Measurements from ENCODE around the gene ZC3H4. TPM values are rescaled to one million over a fixed set of nuclear protein-coding genes. Genes with fewer than 3 reads are reported as not detected.
"Not testable (repeated sequence)": the region's sequence is repeated elsewhere in the genome, so short reads cannot be mapped to it uniquely, and the experiment has no call there.

Gene ZC3H4
- total RNA-seq, 1 donor from 2014 or later, result 53.1 TPM

GRCh38 chr19:47143322-47144073, 29.9 kb upstream of the ZC3H4 start:
- Mint-ChIP-seq H3K9me3 (ENCODE audit: unreplicated experiment) (no peaks in the 10 kb centered on the region), H3K4me3 (ENCODE audit: unreplicated experiment) (no peak overlapping the region), H3K36me3 (ENCODE audit: unreplicated experiment) (peaks cover 25% of the 10 kb centered on the region), H3K27ac (ENCODE audit: unreplicated experiment) (no peak overlapping the region), H3K4me1 (ENCODE audit: unreplicated experiment) (peaks cover 22% of the 10 kb centered on the region), H3K27me3 (ENCODE audit: unreplicated experiment) (no peaks in the 10 kb centered on the region)
- TF ChIP-seq, protein P1, sequence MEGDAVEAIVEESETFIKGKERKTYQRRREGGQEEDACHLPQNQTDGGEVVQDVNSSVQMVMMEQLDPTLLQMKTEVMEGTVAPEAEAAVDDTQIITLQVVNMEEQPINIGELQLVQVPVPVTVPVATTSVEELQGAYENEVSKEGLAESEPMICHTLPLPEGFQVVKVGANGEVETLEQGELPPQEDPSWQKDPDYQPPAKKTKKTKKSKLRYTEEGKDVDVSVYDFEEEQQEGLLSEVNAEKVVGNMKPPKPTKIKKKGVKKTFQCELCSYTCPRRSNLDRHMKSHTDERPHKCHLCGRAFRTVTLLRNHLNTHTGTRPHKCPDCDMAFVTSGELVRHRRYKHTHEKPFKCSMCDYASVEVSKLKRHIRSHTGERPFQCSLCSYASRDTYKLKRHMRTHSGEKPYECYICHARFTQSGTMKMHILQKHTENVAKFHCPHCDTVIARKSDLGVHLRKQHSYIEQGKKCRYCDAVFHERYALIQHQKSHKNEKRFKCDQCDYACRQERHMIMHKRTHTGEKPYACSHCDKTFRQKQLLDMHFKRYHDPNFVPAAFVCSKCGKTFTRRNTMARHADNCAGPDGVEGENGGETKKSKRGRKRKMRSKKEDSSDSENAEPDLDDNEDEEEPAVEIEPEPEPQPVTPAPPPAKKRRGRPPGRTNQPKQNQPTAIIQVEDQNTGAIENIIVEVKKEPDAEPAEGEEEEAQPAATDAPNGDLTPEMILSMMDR (IDR thresholded peaks at IDR 0.05), result no peak
- DNase-seq (ENCODE audit: extremely low spot score, unreplicated experiment), result no peak

DNA sequence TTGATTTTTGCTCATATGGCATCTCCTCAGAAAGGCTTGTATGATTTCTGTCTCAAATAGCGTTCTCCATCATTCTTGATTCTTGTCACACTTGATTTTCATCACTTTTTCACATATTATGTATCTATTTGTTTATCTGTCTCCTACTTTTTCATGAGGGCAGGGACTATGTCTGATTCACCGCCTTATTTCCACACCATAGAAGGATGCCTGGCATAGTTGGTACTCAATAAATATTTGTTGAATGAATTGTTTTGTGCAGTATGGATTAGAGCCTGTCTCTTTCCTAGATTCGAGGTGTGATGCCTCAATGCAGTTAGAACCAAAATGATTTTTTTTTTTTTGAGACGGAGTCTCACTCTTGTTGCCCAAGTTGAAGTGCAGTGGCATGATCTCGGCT, 29.2 kb upstream of the ZC3H4 start:
- TF ChIP-seq, protein P1 (IDR thresholded peaks at IDR 0.05), result no peak
- H3K27me3 Mint-ChIP-seq (ENCODE audit: unreplicated experiment), result no peaks in the 10 kb centered on the region
- H3K36me3 Mint-ChIP-seq (ENCODE audit: unreplicated experiment), result peaks cover 19% of the 10 kb centered on the region
- peak overlapping the region; percentile 84 for H3K27ac Mint-ChIP-seq (ENCODE audit: unreplicated experiment)
- no peak for DNase-seq (ENCODE audit: extremely low spot score, unreplicated experiment)
- H3K4me3 Mint-ChIP-seq (ENCODE audit: unreplicated experiment), result no peak overlapping the region
- H3K9me3 Mint-ChIP-seq (ENCODE audit: unreplicated experiment), result no peaks in the 10 kb centered on the region
- H3K4me1 Mint-ChIP-seq (ENCODE audit: unreplicated experiment), result peaks cover 22% of the 10 kb centered on the region

- H3K27me3 Mint-ChIP-seq (ENCODE audit: unreplicated experiment), result no peaks in the 10 kb centered on the region
- peaks cover 22% of the 10 kb centered on the region for H3K4me1 Mint-ChIP-seq (ENCODE audit: unreplicated experiment)
- no peaks in the 10 kb centered on the region for H3K9me3 Mint-ChIP-seq (ENCODE audit: unreplicated experiment)
- peaks cover 15% of the 10 kb centered on the region for H3K36me3 Mint-ChIP-seq (ENCODE audit: unreplicated experiment)
- H3K27ac Mint-ChIP-seq (ENCODE audit: unreplicated experiment), result no peak overlapping the region
- no peak overlapping the region for H3K4me3 Mint-ChIP-seq (ENCODE audit: unreplicated experiment)
- no peak for DNase-seq (ENCODE audit: extremely low spot score, unreplicated experiment)
- TF ChIP-seq, protein P1 (IDR thresholded peaks at IDR 0.05), result no peak
These were observed 28.1 kb upstream of the ZC3H4 start for GRCh38 chr19:47141695-47142094.

DNA sequence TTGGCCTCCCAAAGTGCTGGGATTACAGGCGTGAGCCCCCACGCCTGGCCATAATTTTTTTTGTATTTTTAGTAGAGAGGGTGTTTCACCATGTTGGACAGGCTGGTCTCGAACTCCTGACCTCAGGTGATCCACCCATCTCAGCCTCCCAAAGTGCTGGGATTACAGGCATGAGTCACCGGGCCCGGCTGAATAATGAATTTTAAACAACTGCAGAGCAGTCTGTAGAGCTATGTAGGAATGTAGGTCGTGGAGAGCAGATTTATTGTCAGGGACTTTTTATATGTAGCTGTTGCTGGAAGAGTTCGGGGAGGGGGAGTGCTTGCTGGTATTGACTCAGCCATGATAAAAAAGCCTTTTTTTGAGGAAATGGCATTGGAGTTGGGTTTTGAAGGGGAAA, 27.7 kb upstream of the ZC3H4 start:
- peaks cover 11% of the 10 kb centered on the region for H3K36me3 Mint-ChIP-seq (ENCODE audit: unreplicated experiment)
- not testable (repeated sequence) for H3K9me3 Mint-ChIP-seq (ENCODE audit: unreplicated experiment); H3K27me3 Mint-ChIP-seq (ENCODE audit: unreplicated experiment); DNase-seq (ENCODE audit: extremely low spot score, unreplicated experiment); H3K4me3 Mint-ChIP-seq (ENCODE audit: unreplicated experiment)
- peaks cover 22% of the 10 kb centered on the region for H3K4me1 Mint-ChIP-seq (ENCODE audit: unreplicated experiment)
- H3K27ac Mint-ChIP-seq (ENCODE audit: unreplicated experiment), result peak overlapping the region; percentile 83

DNA sequence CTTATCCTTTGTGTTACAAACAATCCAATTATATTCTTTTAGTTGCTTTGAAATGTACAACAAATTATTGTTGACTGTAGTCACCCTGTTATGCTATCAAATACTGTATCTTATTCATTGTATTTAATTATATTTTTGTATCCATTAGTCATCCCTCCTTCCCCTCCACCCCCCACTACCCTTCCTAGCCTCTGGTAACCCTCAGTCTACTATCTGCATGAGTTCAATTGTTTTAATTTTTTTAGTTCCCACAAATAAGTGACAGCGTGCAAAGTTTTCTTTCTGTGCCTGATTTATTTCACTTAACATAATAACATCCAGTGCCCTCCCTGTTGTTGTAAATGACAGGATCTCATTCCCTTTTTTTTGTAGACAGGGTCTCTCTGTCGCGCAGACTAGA, 21.6 kb upstream of the ZC3H4 start:
- TF ChIP-seq, protein P1 (IDR thresholded peaks at IDR 0.05), result no peak
- Mint-ChIP-seq H3K27ac (ENCODE audit: unreplicated experiment) (peak overlapping the region; percentile 44), H3K4me3 (ENCODE audit: unreplicated experiment) (no peak overlapping the region), H3K36me3 (ENCODE audit: unreplicated experiment) (peaks cover 11% of the 10 kb centered on the region), H3K27me3 (ENCODE audit: unreplicated experiment) (no peaks in the 10 kb centered on the region), H3K4me1 (ENCODE audit: unreplicated experiment) (peaks cover 49% of the 10 kb centered on the region), H3K9me3 (ENCODE audit: unreplicated experiment) (peaks cover 4% of the 10 kb centered on the region)
- no peak for DNase-seq (ENCODE audit: extremely low spot score, unreplicated experiment)

Data from osteocyte (in vitro differentiated cells).